Panc1 (cell line): ENCODE measurements around the gene KCNC3.

Source experiments
- POLR2AphosphoS5 ChIP-seq: IDR thresholded peaks from 2 replicates; pipeline ENCODE4 v1.6.1; 2012; ENCODE audit warnings: mild to moderate bottlenecking, low read depth, low read length, moderate library complexity
- TF ChIP-seq, protein P1 (sequence below): fragments of 450-650 bp; IDR thresholded peaks from 2 replicates; pipeline ENCODE4 v1.5.1; 2017; ENCODE audit warnings: mild to moderate bottlenecking

DNA sequence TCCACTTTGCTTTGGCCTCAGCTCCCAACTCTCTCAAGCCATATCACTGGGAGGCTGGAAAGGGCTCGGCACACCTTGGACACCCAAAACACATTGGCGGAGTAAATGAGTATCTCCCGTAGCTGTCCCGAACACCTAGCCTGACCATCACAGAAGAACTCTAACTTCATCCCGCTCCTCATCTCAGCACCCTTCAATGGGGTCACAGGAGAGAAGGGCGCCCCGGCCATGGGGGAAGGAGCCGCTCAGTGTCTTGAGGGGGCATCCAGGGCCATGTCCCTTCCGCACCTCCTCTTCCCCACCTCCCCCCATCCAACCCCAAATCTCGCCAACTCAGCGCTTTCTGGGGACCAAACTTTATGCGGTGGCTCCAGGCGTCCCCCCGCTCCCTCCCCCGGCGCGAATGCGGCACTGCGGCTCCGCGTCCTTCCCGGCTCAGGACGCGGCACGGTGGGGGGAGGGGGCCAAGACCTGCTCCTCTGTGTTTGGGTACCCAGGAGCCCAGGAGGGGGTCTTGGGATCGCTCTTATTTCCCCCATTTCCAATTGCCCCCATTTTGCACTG, 3.0 kb downstream of the KCNC3 start:
- TF ChIP-seq, protein P1, sequence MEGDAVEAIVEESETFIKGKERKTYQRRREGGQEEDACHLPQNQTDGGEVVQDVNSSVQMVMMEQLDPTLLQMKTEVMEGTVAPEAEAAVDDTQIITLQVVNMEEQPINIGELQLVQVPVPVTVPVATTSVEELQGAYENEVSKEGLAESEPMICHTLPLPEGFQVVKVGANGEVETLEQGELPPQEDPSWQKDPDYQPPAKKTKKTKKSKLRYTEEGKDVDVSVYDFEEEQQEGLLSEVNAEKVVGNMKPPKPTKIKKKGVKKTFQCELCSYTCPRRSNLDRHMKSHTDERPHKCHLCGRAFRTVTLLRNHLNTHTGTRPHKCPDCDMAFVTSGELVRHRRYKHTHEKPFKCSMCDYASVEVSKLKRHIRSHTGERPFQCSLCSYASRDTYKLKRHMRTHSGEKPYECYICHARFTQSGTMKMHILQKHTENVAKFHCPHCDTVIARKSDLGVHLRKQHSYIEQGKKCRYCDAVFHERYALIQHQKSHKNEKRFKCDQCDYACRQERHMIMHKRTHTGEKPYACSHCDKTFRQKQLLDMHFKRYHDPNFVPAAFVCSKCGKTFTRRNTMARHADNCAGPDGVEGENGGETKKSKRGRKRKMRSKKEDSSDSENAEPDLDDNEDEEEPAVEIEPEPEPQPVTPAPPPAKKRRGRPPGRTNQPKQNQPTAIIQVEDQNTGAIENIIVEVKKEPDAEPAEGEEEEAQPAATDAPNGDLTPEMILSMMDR: no peak
- TF ChIP-seq POLR2AphosphoS5: no peak
